A549 (cell line): Measurements from ENCODE around the gene ZRANB1.

ENCODE experiments used
- BHLHE40 ChIP-seq: IDR thresholded peaks from 2 replicates; pipeline ENCODE4 v1.6.1; 2012; ENCODE audit warnings: low read depth, low read length, inconsistent platforms
- CHD2 ChIP-seq: fragments of 150-350 bp; IDR thresholded peaks from 2 replicates; pipeline ENCODE4 v1.6.1; 2014; ENCODE audit warnings: low read length; ENCODE audit not compliant: partially characterized antibody

DNA sequence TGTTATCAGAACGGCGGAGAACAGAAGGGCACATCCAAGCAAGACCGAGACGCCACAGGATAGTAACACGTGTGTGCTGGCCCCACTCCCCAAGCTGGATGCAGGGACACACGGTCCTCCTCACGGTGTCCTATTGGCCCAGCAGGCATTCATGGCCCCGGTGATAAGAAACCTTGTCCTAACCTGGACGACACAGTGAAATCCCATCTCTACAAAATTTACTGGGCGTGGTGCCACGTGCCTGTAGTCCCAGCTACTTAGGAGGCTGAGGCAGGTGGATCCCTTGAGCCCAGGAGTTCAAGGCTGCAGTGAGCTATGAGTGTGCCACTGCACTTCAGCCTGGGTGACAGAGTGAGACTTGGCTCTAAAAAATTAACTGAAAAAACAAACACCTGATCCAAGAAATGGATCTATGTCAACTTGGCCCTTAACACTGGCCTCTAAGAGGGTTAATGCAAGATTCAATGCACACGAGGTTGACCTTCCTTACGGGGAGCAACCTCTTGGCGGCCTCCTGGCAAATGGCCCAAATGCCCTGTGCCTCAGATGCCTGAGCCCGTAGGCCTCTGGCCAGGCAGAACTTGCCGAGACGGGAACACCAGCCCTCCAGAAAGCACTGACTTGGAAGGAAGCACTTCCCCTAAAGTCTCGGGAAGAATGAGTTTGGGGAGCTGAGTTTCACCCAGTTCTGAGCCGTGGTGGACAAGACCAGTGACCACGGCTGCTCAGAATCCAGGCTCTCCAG is 72.3 kb downstream of the ZRANB1 start:
- TF ChIP-seq BHLHE40: no peak
- TF ChIP-seq CHD2: no peak
